Measurements from ENCODE around the gene CPT1A.

CPT1A gene

GRCh38 chr11:68766786-68767185, 74.9 kb downstream of the CPT1A start:
- no peak for TF ChIP-seq CTCF (IDR thresholded peaks at IDR 0.05)
- no peak for DNase-seq (ENCODE audit: low spot score)
- Histone ChIP-seq H3K27ac (no peak overlapping the region), H3K4me3 (no peak overlapping the region)

GRCh38 chr11:68764746-68765145, 77.0 kb downstream of the CPT1A start:
- DNase-seq (ENCODE audit: low spot score), result no peak
- TF ChIP-seq CTCF (IDR thresholded peaks at IDR 0.05), result no peak

GRCh38 chr11:68763926-68764657, 77.6 kb downstream of the CPT1A start:
- Histone ChIP-seq H3K27ac (no peak overlapping the region), H3K4me3 (no peak overlapping the region)
- no peak for TF ChIP-seq CTCF (IDR thresholded peaks at IDR 0.05)
- no peak for DNase-seq (ENCODE audit: low spot score)

More at GRCh38 chr11:68764746-68765145, 77.0 kb downstream of the CPT1A start:
- Histone ChIP-seq H3K4me3 (no peak overlapping the region), H3K27ac (no peak overlapping the region)

GRCh38 chr11:68763181-68763721, 78.5 kb downstream of the CPT1A start:
- H3K4me3 ChIP-seq, result no peak overlapping the region
- no peak for TF ChIP-seq CTCF (IDR thresholded peaks at IDR 0.05)
- no peak for DNase-seq (ENCODE audit: low spot score)
- H3K27ac ChIP-seq, result no peak overlapping the region

GRCh38 chr11:68762481-68762880, 79.2 kb downstream of the CPT1A start:
- TF ChIP-seq CTCF (IDR thresholded peaks at IDR 0.05), result no peak
- Histone ChIP-seq H3K4me3 (no peak overlapping the region), H3K27ac (no peak overlapping the region)
- DNase-seq (ENCODE audit: low spot score), result no peak

GRCh38 chr11:68761801-68762200, 79.9 kb downstream of the CPT1A start:
- DNase-seq (ENCODE audit: low spot score), result no peak
- Histone ChIP-seq H3K4me3 (no peak overlapping the region), H3K27ac (no peak overlapping the region)
- TF ChIP-seq CTCF (IDR thresholded peaks at IDR 0.05), result no peak

- H3K4me3 ChIP-seq, result no peak overlapping the region
- no peak overlapping the region for H3K27ac ChIP-seq
- no peak for TF ChIP-seq CTCF (IDR thresholded peaks at IDR 0.05)
- no peak for DNase-seq (ENCODE audit: low spot score)
These were observed 81.7 kb downstream of the CPT1A start for GRCh38 chr11:68759991-68760390.

Data from coronary artery (tissue), 2 donors.